Astrocyte (in vitro differentiated cells and primary cell): ENCODE results near the gene ELANE.

Source experiments
- EZH2 ChIP-seq: IDR thresholded peaks from 2 replicates; pipeline ENCODE4 v1.6.1; 2012; ENCODE audit warnings: mild to moderate bottlenecking, low read length, inconsistent platforms; ENCODE audit not compliant: insufficient read depth
- TF ChIP-seq, protein P1 (sequence below): IDR thresholded peaks from 2 replicates; pipeline ENCODE4 v1.5.1; 2011; ENCODE audit warnings: low read depth, mild to moderate bottlenecking, inconsistent platforms, low read length, moderate library complexity; ENCODE audit not compliant: insufficient read depth

DNA sequence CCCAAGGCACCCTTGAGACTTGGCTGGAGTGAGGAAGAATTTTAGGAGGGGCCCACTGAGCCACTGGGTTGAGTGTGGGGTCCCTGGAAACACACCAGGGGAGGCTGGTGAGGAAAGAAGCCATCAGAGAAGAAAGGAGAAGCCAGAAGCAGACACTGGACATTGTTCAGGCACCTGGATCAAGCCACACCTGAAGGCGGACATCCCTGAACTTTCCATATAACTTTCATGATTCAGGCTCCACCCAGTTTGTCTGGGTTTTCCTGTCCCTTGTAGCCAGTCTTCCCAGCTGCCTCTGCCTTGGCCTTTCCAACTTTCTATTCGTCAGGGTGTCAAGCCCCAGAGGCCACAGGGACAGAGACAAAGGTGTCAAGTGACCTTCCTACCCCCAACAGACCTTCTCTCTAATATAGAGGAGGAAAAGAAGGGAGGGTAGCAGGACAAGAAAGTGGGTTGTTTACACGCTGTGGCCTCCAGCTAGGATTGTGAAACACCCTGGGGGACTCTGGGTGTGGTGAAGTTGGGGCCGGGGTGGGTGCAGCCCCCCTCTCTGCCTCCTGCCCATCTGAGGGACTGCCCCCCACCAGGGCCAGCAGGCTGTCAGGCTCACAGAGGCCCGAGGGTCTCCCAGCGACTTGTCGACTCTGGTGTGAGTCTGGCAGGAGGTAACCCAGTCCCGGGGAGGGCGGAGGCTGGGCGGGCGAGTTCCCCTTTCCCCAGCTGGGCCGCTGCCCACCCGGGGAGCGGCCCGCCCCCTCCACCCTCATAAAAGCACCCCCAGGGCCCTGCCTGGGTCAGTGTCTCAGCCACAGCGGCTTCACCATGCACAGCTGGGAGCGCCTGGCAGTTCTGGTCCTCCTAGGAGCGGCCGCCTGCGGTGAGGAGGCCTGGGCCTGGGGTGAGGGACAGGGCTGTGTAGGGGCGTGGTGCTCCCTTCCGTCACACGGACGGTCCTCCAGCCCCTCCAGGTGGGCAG is 7.1 kb downstream of the ELANE start, which contains the start of gene CFD:
- TF ChIP-seq, protein P1, sequence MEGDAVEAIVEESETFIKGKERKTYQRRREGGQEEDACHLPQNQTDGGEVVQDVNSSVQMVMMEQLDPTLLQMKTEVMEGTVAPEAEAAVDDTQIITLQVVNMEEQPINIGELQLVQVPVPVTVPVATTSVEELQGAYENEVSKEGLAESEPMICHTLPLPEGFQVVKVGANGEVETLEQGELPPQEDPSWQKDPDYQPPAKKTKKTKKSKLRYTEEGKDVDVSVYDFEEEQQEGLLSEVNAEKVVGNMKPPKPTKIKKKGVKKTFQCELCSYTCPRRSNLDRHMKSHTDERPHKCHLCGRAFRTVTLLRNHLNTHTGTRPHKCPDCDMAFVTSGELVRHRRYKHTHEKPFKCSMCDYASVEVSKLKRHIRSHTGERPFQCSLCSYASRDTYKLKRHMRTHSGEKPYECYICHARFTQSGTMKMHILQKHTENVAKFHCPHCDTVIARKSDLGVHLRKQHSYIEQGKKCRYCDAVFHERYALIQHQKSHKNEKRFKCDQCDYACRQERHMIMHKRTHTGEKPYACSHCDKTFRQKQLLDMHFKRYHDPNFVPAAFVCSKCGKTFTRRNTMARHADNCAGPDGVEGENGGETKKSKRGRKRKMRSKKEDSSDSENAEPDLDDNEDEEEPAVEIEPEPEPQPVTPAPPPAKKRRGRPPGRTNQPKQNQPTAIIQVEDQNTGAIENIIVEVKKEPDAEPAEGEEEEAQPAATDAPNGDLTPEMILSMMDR, result no peak
- peak; percentile 19 for TF ChIP-seq EZH2
